ENCODE data around the gene PLA1A.
A peak's percentile ranks its signal among the peaks of the same experiment; 100 is the strongest.

Gene PLA1A

DNA sequence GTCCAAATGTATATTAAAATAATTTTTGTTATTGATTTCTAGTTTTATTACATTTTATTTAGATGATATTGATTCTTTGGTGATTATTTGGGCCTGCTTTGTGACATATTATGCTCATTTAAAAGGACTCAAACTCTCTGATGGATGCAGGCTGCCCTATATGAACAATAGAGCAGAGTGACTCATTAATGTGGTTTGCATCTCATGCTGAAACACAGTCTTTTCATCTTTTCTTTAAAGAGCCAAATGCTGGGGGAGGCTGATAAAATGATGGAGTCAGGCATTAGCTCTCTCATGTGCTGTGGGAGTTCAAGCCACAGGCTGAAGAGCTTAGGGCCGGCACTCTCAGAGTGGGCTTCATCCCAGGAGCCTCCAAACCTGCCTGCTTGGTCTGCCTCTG is 7.2 kb downstream of the PLA1A start:
- Mint-ChIP-seq H3K27me3 (ENCODE audit: low read depth, poor library complexity) (peaks cover 1% of the 10 kb centered on the region), H3K9me3 (no peaks in the 10 kb centered on the region), H3K4me3 (no peak overlapping the region), H3K27ac (no peak overlapping the region), H3K4me1 (peaks cover 18% of the 10 kb centered on the region), H3K36me3 (ENCODE audit: low read depth) (no peaks in the 10 kb centered on the region)
- TF ChIP-seq, protein P1, sequence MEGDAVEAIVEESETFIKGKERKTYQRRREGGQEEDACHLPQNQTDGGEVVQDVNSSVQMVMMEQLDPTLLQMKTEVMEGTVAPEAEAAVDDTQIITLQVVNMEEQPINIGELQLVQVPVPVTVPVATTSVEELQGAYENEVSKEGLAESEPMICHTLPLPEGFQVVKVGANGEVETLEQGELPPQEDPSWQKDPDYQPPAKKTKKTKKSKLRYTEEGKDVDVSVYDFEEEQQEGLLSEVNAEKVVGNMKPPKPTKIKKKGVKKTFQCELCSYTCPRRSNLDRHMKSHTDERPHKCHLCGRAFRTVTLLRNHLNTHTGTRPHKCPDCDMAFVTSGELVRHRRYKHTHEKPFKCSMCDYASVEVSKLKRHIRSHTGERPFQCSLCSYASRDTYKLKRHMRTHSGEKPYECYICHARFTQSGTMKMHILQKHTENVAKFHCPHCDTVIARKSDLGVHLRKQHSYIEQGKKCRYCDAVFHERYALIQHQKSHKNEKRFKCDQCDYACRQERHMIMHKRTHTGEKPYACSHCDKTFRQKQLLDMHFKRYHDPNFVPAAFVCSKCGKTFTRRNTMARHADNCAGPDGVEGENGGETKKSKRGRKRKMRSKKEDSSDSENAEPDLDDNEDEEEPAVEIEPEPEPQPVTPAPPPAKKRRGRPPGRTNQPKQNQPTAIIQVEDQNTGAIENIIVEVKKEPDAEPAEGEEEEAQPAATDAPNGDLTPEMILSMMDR (IDR thresholded peaks at IDR 0.05), result no peak
- no peak for DNase-seq

DNA sequence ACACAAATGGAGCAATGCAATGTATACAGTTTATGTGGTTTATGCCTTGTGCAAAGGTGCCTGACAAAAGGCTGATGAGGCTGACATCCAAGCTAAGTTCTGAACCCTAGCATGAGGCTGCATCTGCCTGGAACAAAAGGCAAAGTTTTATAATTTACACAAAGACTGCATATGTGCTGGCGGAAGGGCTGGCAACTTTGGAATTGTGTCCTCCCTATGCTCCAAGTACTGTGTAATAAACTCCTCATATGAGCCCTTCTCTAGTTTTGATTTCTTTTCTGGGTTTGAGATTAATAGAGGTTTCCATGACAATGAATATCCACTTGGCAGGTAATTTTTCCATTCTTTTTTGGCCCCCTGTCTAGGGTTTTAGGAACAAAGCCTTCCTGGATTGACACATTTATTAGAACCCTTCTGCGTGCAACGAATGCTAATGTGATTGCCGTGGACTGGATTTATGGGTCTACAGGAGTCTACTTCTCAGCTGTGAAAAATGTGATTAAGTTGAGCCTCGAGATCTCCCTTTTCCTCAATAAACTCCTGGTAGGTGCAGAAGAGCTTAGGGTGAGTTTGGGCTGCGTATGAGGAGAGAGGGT is 10.8 kb downstream of the PLA1A start:
- peaks cover 11% of the 10 kb centered on the region for H3K4me1 Mint-ChIP-seq
- peaks cover 13% of the 10 kb centered on the region for H3K9me3 Mint-ChIP-seq
- peak overlapping the region; percentile 27 for H3K27ac Mint-ChIP-seq
- TF ChIP-seq, protein P1 (IDR thresholded peaks at IDR 0.05), result no peak
- H3K27me3 Mint-ChIP-seq (ENCODE audit: low read depth, poor library complexity), result peaks cover 3% of the 10 kb centered on the region
- H3K4me3 Mint-ChIP-seq, result no peak overlapping the region
- DNase-seq, result no peak
- H3K36me3 Mint-ChIP-seq (ENCODE audit: low read depth), result no peaks in the 10 kb centered on the region

DNA sequence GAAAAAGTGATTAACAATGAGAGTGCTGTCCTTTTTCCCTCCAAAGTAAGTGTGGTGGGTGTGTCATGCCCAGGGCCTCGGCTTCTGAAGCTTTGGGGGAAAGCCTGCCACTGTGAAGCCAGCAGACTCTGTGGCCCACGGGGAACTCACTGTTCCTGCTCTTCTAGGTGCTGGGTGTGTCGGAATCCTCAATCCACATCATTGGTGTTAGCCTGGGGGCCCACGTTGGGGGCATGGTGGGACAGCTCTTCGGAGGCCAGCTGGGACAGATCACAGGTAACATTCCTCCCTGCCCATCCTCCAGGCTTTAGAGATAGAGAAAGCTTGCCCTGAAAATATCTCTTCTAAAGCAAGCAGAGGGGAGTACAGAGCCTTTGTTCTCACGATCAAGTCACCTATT is 11.6 kb downstream of the PLA1A start:
- TF ChIP-seq, protein P1 (IDR thresholded peaks at IDR 0.05), result no peak
- H3K4me1 Mint-ChIP-seq, result peaks cover 11% of the 10 kb centered on the region
- H3K27me3 Mint-ChIP-seq (ENCODE audit: low read depth, poor library complexity), result peaks cover 4% of the 10 kb centered on the region
- no peaks in the 10 kb centered on the region for H3K36me3 Mint-ChIP-seq (ENCODE audit: low read depth)
- no peak for DNase-seq
- peak overlapping the region; percentile 39 for H3K27ac Mint-ChIP-seq
- H3K4me3 Mint-ChIP-seq, result no peak overlapping the region
- peaks cover 13% of the 10 kb centered on the region for H3K9me3 Mint-ChIP-seq

DNA sequence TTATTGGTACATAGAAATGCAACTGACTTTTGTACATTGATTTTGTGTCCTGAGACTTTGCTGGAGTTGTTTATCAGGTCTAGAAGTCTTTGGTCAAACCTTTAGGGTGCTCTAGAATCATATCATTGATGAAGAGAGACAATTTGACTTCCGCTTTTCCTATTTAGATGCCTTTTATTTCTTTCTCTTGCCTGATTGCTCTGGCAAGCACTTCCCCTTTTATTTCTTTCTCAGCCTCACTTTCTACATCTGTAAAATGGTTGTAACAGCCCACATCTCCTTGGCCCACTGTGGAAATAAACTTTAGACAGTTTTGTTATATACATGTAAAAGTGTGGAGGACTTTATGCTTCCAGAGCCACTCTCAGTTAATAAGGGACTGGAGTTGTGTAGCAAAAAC is 14.0 kb downstream of the PLA1A start:
- H3K4me3 Mint-ChIP-seq, result no peak overlapping the region
- TF ChIP-seq, protein P1 (IDR thresholded peaks at IDR 0.05), result no peak
- no peaks in the 10 kb centered on the region for H3K36me3 Mint-ChIP-seq (ENCODE audit: low read depth)
- H3K27me3 Mint-ChIP-seq (ENCODE audit: low read depth, poor library complexity), result peaks cover 8% of the 10 kb centered on the region
- no peak overlapping the region for H3K27ac Mint-ChIP-seq
- no peak for DNase-seq
- H3K4me1 Mint-ChIP-seq, result peaks cover 11% of the 10 kb centered on the region
- H3K9me3 Mint-ChIP-seq, result peaks cover 13% of the 10 kb centered on the region

DNA sequence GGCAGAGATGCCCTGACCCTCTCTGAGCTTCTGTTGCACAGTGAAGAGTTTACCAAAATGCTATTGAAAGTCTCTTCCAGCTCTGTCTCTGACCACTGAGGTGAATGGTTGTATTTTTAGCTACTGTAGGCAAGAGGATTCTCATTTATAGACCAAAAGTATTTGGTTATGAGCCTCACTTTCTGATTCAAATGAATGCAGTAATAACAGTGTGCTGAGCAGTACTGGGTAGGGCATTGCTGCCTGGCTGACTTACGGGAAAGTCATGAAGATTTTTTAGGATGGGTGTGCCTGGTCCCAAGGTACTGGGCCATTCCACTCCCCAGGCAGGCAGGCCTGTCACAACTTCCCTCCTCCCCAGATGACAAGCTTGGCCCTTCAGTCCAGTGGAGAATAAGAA is 15.5 kb downstream of the PLA1A start:
- H3K4me1 Mint-ChIP-seq, result peaks cover 11% of the 10 kb centered on the region
- H3K27ac Mint-ChIP-seq, result no peak overlapping the region
- no peak overlapping the region for H3K4me3 Mint-ChIP-seq
- TF ChIP-seq, protein P1 (IDR thresholded peaks at IDR 0.05), result no peak
- no peak for DNase-seq
- H3K27me3 Mint-ChIP-seq (ENCODE audit: low read depth, poor library complexity), result peaks cover 8% of the 10 kb centered on the region
- no peaks in the 10 kb centered on the region for H3K36me3 Mint-ChIP-seq (ENCODE audit: low read depth)
- peaks cover 13% of the 10 kb centered on the region for H3K9me3 Mint-ChIP-seq

DNA sequence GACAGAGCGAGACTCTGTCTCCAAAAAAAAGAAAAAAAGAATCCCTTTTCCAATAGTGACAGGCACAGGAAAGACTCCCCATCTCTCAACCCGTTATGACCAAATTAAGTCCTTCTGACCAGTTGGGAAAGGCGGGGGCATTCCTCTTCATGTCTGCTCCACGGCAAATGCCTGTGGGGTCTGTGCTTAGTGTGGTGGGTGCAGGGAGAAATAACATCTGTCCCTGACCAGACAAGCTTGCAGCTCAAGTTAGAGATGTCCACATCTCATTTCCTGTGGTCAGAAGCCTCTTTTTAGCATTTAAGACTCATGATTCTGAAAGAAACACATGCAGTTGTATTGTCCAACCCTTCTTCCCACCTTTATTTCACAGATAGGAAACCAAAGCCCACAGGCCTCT is 16.2 kb downstream of the PLA1A start:
- H3K4me3 Mint-ChIP-seq, result no peak overlapping the region
- no peak for DNase-seq
- TF ChIP-seq, protein P1 (IDR thresholded peaks at IDR 0.05), result no peak
- no peak overlapping the region for H3K27ac Mint-ChIP-seq
- peaks cover 8% of the 10 kb centered on the region for H3K27me3 Mint-ChIP-seq (ENCODE audit: low read depth, poor library complexity)
- H3K4me1 Mint-ChIP-seq, result peaks cover 7% of the 10 kb centered on the region
- H3K36me3 Mint-ChIP-seq (ENCODE audit: low read depth), result no peaks in the 10 kb centered on the region
- peaks cover 13% of the 10 kb centered on the region for H3K9me3 Mint-ChIP-seq
